GM08714 (cell line): ENCODE measurements around the gene TBC1D5.
A peak's percentile ranks its signal among the peaks of the same experiment; 100 is the strongest.

Experiments used
- H3K4me3 ChIP-seq: fragments of 200-500 bp; sonication (Bioruptor generic); 2 replicates; pipeline ENCODE4 v1.5.1; 2014; ENCODE audit warnings: mild to moderate bottlenecking, low read length, inconsistent platforms
- ZNF274 ChIP-seq: IDR thresholded peaks from 2 replicates; pipeline ENCODE4 v1.6.1; 2012; ENCODE audit warnings: mild to moderate bottlenecking, low read depth, low read length

The TBC1D5 gene

GRCh38 chr3:17761563-17761962 is 19.1 kb upstream of the TBC1D5 start:
- no peak for TF ChIP-seq ZNF274

GRCh38 chr3:17759901-17760300 is 17.5 kb upstream of the TBC1D5 start:
- no peak overlapping the region for H3K4me3 ChIP-seq
- TF ChIP-seq ZNF274: no peak

More at GRCh38 chr3:17761563-17761962, 19.1 kb upstream of the TBC1D5 start:
- no peak overlapping the region for H3K4me3 ChIP-seq

- no peak overlapping the region for H3K4me3 ChIP-seq
- no peak for TF ChIP-seq ZNF274
Measured at GRCh38 chr3:17755836-17756235, 13.4 kb upstream of the TBC1D5 start.

- no peak for TF ChIP-seq ZNF274
- H3K4me3 ChIP-seq: no peak overlapping the region
Measured at GRCh38 chr3:17753632-17753992, 11.2 kb upstream of the TBC1D5 start.

- H3K4me3 ChIP-seq: no peak overlapping the region
- no peak for TF ChIP-seq ZNF274
Measured at GRCh38 chr3:17752876-17753631, 10.6 kb upstream of the TBC1D5 start.

- no peak overlapping the region for H3K4me3 ChIP-seq
- no peak for TF ChIP-seq ZNF274
Measured at GRCh38 chr3:17752436-17752835, 10.0 kb upstream of the TBC1D5 start.

- H3K4me3 ChIP-seq: peak overlapping the region; percentile 40; the same call in 1 of the 2 replicates
- no peak for TF ChIP-seq ZNF274
Measured at GRCh38 chr3:17749705-17750293, 7.4 kb upstream of the TBC1D5 start.

- peak overlapping the region; percentile 35; the same call in 1 of the 2 replicates for H3K4me3 ChIP-seq
- no peak for TF ChIP-seq ZNF274
Measured at GRCh38 chr3:17749281-17749680, 6.8 kb upstream of the TBC1D5 start.

- no peak for TF ChIP-seq ZNF274
- H3K4me3 ChIP-seq: peak overlapping the region; percentile 28; the same call in 1 of the 2 replicates
Measured at GRCh38 chr3:17747890-17748247, 5.4 kb upstream of the TBC1D5 start.

- peak overlapping the region; percentile 0; the same call in 1 of the 2 replicates for H3K4me3 ChIP-seq
- TF ChIP-seq ZNF274: no peak
Measured at GRCh38 chr3:17747174-17747889, 4.9 kb upstream of the TBC1D5 start.

GRCh38 chr3:17745894-17746293 is 3.5 kb upstream of the TBC1D5 start:
- TF ChIP-seq ZNF274: no peak
- no peak overlapping the region for H3K4me3 ChIP-seq

GRCh38 chr3:17745301-17745700 is 2.9 kb upstream of the TBC1D5 start:
- H3K4me3 ChIP-seq: no peak overlapping the region
- no peak for TF ChIP-seq ZNF274

GRCh38 chr3:17744693-17745092 is 2.3 kb upstream of the TBC1D5 start:
- TF ChIP-seq ZNF274: no peak
- no peak overlapping the region for H3K4me3 ChIP-seq

GRCh38 chr3:17743658-17743995 is 1.2 kb upstream of the TBC1D5 start:
- no peak for TF ChIP-seq ZNF274
- H3K4me3 ChIP-seq: peak overlapping the region; percentile 88; the same call in 1 of the 2 replicates
